Fibroblast of pulmonary artery (primary cell): ENCODE measurements around the gene SLC2A1.

Source experiments
- DNase-seq: peaks from one replicate; pipeline ENCODE4 v3.0.0-alpha.2; 2010; ENCODE audit warnings: low read depth
- H3K4me3 ChIP-seq: replicated peaks from 2 replicates; pipeline ENCODE4 v1.5.1; 2011; ENCODE audit warnings: low read depth, mild to moderate bottlenecking, control low read depth, low read length, moderate library complexity
- CTCF ChIP-seq: IDR thresholded peaks from 2 replicates; pipeline ENCODE4 v1.5.1; 2011; ENCODE audit warnings: mild to moderate bottlenecking, control low read depth, low read length, inconsistent platforms; ENCODE audit errors: missing control alignments

Gene SLC2A1

GRCh38 chr1:42973799-42974198, 15.1 kb upstream of the SLC2A1 start:
- H3K4me3 ChIP-seq: no peak overlapping the region
- no peak for TF ChIP-seq CTCF
- DNase-seq: no peak

GRCh38 chr1:42973286-42973685, 14.6 kb upstream of the SLC2A1 start:
- no peak for DNase-seq
- no peak overlapping the region for H3K4me3 ChIP-seq
- no peak for TF ChIP-seq CTCF

GRCh38 chr1:42971841-42972291, 13.2 kb upstream of the SLC2A1 start:
- DNase-seq: peak; percentile 72
- no peak overlapping the region for H3K4me3 ChIP-seq
- no peak for TF ChIP-seq CTCF

- no peak overlapping the region for H3K4me3 ChIP-seq
- no peak for DNase-seq
- no peak for TF ChIP-seq CTCF
These were observed 11.5 kb upstream of the SLC2A1 start for GRCh38 chr1:42970143-42970542.

- no peak for DNase-seq
- H3K4me3 ChIP-seq: no peak overlapping the region
- no peak for TF ChIP-seq CTCF
These were observed 10.0 kb upstream of the SLC2A1 start for GRCh38 chr1:42968654-42969053.

- H3K4me3 ChIP-seq: no peak overlapping the region
- no peak for TF ChIP-seq CTCF
These were observed 8.3 kb upstream of the SLC2A1 start for GRCh38 chr1:42966688-42967612.

GRCh38 chr1:42965378-42965777, 6.7 kb upstream of the SLC2A1 start:
- no peak for TF ChIP-seq CTCF
- H3K4me3 ChIP-seq: no peak overlapping the region

More at GRCh38 chr1:42966688-42967612, 8.3 kb upstream of the SLC2A1 start:
- peak; percentile 71 for DNase-seq

More at GRCh38 chr1:42965378-42965777, 6.7 kb upstream of the SLC2A1 start:
- no peak for DNase-seq
